Measurements from ENCODE around the gene MOB3B. TPM values are rescaled to one million over a fixed set of nuclear protein-coding genes. Genes with fewer than 3 reads are reported as not detected.

The MOB3B gene
- total RNA-seq, 4 donors from 2014 or later, result 8.2 to 16.5 (median 10.5) TPM

DNA sequence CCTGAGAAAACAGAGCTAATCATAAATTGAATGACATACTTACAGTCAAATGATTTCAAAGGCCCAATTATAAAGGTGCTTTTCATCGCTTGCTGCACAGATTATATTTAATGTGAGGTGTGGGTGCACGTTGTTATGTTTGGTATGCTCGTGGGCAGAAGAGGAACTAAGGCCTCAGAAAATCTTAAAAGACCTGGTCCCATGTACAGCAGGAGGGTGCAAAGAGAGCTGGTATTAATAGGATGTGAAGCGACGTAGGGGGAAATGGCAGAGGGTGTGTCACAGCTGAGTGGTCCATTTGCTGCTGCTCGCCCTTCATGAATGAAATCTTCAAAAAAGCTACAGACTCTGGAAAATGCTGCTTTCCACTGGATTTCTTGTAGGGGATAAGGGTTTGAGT lies 46.0 kb downstream of the MOB3B start:
- WGBS, 2 donors, result 88 to 91% methylated on average over 6 of the region's 6 CpGs

DNA sequence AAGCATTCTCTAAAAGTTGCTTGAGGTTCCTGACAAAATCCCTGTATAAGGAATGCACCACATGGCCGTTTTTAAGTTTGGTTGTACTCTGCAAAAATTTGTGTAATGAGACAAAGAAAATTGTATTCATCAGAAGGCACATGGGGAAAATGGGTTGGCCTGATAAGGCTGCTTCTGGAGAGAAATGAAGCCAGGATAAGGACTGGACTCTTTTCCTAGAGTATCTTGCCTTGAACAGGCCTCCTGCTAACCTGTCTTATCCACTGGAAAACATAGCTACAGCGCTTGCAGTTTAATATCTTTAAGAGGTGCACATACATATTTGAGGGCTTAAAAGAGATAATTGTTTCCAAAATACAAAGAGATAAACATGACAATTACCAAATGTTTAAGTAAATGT lies 46.9 kb downstream of the MOB3B start:
- WGBS, 2 donors, result 83 to 91% methylated on average over 2 of the region's 2 CpGs

More for the DNA sequence above, 46.0 kb downstream of the MOB3B start:
- intact Hi-C loops (cut with DNase I; ENCODE audit: low total_unique reads), result no loop called here
- DNase-seq (ENCODE audit: low spot score in 2 of 2), result no peak
- H3K4me3 ChIP-seq (ENCODE audit: low read depth, poor library complexity, severe bottlenecking), result no peak overlapping the region
- TF ChIP-seq, protein P1, sequence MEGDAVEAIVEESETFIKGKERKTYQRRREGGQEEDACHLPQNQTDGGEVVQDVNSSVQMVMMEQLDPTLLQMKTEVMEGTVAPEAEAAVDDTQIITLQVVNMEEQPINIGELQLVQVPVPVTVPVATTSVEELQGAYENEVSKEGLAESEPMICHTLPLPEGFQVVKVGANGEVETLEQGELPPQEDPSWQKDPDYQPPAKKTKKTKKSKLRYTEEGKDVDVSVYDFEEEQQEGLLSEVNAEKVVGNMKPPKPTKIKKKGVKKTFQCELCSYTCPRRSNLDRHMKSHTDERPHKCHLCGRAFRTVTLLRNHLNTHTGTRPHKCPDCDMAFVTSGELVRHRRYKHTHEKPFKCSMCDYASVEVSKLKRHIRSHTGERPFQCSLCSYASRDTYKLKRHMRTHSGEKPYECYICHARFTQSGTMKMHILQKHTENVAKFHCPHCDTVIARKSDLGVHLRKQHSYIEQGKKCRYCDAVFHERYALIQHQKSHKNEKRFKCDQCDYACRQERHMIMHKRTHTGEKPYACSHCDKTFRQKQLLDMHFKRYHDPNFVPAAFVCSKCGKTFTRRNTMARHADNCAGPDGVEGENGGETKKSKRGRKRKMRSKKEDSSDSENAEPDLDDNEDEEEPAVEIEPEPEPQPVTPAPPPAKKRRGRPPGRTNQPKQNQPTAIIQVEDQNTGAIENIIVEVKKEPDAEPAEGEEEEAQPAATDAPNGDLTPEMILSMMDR (IDR thresholded peaks at IDR 0.05), result no peak
- no peak for TF ChIP-seq POLR2A (IDR thresholded peaks at IDR 0.05)

DNA sequence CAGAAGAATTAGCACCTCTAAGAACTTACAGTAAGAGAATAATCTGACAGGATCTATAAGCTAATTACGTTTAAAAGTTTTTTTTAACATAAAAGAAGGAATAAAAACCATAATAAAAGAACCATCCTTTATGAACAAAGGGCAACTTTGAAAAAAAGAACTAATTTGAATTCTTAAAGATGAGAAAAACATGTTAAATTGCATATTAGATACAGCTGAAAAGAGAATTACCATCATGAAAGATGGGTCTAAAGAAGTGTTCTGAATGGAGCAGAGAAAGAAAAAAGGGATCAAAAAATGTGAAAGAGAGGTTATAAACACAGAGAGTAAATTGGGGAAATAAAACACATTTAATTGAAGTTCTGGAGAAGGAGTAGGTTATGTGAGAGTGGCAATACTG lies 51.3 kb downstream of the MOB3B start:
- intact Hi-C loops (cut with DNase I; ENCODE audit: low total_unique reads), result no loop called here
- DNase-seq (ENCODE audit: low spot score in 2 of 2), result no peak
- TF ChIP-seq, protein P1 (IDR thresholded peaks at IDR 0.05), result no peak
- TF ChIP-seq POLR2A (IDR thresholded peaks at IDR 0.05), result no peak
- no peak overlapping the region for H3K4me3 ChIP-seq (ENCODE audit: low read depth, poor library complexity, severe bottlenecking)
- 95 to 100% methylated on average over 1 of the region's 1 CpG for WGBS, 2 donors

More for the DNA sequence above, 46.9 kb downstream of the MOB3B start:
- DNase-seq (ENCODE audit: low spot score in 2 of 2), result no peak
- TF ChIP-seq, protein P1 (IDR thresholded peaks at IDR 0.05), result no peak
- no peak overlapping the region for H3K4me3 ChIP-seq (ENCODE audit: low read depth, poor library complexity, severe bottlenecking)
- intact Hi-C loops (cut with DNase I; ENCODE audit: low total_unique reads), result no loop called here

DNA sequence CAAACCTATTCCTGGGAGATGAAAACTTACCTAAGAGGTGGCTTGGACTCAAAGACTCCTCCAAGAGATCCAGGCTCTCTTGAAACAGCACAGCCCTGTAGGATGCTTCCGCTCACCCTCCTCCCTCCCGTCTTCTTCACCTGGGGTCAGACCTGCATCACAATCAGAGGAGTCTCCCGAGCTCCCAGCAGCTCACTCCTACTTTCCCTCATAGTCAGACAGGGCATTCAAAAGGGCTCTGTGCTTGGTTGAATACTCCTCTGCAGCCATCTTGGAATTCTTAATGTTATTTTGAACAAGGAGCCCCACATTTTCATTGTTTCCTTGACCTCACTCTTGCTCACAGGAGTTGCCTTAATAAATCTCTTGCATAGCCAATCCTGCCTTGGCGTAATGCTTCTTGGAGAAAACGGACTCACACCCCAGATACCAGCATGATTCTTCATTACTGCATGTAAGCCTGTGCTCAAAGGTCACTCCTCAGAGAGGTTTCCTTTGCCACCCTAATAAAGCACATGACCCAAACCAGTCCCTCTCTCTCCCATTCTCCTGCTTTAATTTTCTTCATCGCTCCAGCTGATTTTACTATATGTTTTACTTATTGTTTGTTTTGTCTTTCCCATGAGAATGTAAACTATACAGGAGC lies 52.6 kb downstream of the MOB3B start:
- no peak for DNase-seq (ENCODE audit: low spot score in 2 of 2)
- intact Hi-C loops (cut with DNase I; ENCODE audit: low total_unique reads), result no loop called here
- WGBS, 2 donors, result 96 to 97% methylated on average over 6 of the region's 6 CpGs

DNA sequence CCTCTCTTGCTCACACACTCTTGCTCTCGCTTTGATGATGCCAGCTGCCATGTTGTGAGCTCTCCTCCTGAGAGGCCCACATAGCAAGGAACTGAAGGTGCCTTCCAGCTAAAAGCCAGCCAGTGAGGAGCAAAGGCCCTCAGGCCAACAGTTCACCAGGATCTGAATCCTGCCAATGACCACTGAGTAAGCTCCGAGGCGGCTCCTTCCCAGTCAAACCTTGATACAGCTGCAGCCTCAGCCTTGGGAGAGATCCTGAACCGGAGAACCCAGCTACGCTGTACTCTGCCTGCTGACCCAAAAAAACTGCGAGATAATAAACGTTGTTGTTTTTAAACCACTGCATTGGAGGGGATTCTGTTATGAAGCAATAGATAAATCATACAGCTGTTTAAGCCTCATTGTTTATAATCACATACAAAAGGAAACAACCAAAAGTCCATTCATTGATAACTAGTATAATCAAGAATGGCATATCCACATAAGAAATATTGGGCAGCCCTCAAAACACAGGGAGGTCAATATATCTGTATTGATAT lies 54.5 kb downstream of the MOB3B start:
- TF ChIP-seq, protein P1 (IDR thresholded peaks at IDR 0.05), result no peak
- TF ChIP-seq POLR2A (IDR thresholded peaks at IDR 0.05), result no peak
- no peak overlapping the region for H3K4me3 ChIP-seq (ENCODE audit: low read depth, poor library complexity, severe bottlenecking)
- DNase-seq (ENCODE audit: low spot score in 2 of 2), result no peak
- 94 to 98% methylated on average over 7 of the region's 7 CpGs for WGBS, 2 donors
- intact Hi-C loops (cut with DNase I; ENCODE audit: low total_unique reads), result no loop called here

More for the DNA sequence above, 52.6 kb downstream of the MOB3B start:
- H3K4me3 ChIP-seq (ENCODE audit: low read depth, poor library complexity, severe bottlenecking), result no peak overlapping the region
- TF ChIP-seq, protein P1 (IDR thresholded peaks at IDR 0.05), result no peak
- TF ChIP-seq POLR2A (IDR thresholded peaks at IDR 0.05), result no peak

DNA sequence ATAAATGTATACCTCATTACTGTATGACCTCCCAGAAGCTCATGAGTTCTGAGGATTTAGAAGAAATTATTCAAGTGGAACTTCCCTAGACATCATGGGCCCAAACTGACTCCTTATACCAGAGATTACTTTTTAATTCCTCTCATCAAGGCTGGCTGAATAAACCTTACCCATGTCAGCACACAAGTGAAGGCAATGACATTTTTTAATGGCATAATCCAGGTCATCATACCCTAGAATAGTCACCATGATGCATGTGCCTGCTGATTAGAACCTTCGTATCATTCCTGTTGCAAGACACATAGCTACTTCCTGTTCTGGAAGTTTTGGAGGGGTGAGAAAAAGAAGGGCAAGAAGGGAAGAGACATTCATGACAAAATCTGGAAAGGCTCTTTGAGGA lies 55.3 kb downstream of the MOB3B start:
- intact Hi-C loops (cut with DNase I; ENCODE audit: low total_unique reads), result no loop called here
- 79 to 81% methylated on average over 1 of the region's 1 CpG for WGBS, 2 donors
- DNase-seq (ENCODE audit: low spot score in 2 of 2), result no peak
- TF ChIP-seq POLR2A (IDR thresholded peaks at IDR 0.05), result no peak
- TF ChIP-seq, protein P1 (IDR thresholded peaks at IDR 0.05), result no peak
- H3K4me3 ChIP-seq (ENCODE audit: low read depth, poor library complexity, severe bottlenecking), result no peak overlapping the region
